Inflammatory macrophage treated with lipopolysaccharide for 1 hour (primary cell): ENCODE results near the gene NAAA.
"Not testable (repeated sequence)": the region's sequence is repeated elsewhere in the genome, so short reads cannot be mapped to it uniquely, and the experiment has no call there.

ENCODE experiments used
- DNase-seq, 2 donors: peaks; one replicate each; pipeline ENCODE4 v3.0.0-alpha.2; 2020 to 2022

NAAA gene

DNA sequence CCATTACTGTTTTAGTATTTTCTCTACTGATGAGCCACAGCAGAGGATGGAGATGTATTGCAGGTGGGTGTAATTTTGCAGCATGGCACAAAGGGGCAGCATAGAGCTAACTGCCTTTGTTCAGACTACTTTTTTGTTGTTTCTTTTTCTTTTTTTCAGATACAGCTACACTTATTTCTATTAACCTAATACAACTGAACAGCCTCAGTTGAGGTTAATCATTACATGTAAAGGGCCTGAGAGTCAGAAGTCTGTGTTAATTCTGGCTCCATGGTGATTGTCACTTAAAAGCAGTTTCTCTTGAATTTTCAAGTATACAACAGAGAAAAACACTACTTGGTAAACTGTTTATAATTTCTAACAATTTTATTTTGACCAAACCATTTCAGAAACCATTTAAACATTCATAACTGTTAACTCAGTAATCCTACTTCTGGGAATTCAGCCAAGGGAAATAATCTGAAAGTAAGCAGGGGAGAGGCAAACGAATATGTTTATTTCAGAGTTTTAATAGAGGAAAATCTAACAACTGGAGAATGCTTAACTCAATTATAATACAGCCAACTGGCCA is 24.6 kb downstream of the NAAA start:
- peak; percentile 19 to 30 for DNase-seq

DNA sequence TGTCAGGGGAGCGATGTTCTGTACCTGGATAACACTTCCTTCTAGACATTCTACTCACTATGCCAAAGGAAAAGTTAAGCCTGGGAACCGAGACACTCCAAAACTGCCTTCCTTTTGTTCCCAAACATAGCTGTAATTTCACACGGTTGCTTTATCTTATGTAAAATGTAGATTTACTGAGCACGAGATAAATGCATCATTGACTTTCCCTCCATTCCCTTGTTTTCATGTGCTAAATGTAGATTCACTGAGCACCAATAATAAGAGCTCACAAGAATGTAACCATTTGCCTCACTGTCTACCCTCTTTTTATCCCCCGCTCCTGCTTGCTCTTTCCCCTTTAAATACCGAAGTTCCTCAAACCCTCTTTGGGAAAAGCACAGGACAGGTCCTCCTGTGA is 27.8 kb downstream of the NAAA start:
- DNase-seq, result no peak

DNA sequence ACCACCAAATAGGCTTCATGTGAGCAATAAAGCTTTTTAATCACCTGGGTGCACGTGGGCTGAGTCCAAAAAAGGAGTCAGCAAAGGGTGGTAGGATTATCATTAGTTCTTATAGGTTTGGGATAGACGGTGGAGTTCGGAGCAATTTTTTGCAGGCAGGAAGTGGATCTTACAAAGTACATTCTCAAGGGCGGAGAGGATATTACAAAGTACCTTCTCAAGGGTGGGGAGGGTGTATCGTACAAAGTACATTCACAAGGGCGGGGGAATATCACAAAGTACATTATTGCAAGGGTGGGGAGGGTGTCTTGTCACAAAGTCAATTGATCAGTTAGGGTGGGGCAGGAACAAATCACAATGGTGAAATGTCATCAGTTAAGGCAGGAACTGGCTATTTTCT is 30.0 kb downstream of the NAAA start:
- DNase-seq, result not testable (repeated sequence)

DNA sequence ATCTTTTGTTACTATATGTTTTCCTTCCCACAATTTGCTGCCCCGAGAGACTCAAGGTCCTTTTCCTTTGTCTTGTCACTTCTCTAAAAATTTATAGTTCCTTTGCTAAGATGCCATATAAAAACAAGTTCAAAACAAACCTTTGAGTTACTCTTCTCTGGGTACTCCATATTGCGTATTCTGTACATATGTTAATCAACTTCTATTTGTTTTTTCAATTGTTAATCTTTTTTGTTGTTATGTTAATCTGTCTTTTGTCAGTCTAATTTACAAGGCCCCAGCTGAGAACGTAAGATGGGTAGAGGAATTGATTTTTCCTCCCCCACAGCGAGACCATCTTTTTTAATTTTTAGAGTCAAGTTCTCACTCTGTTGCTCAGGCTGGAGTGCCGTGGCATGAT is 31.4 kb downstream of the NAAA start:
- no peak for DNase-seq

DNA sequence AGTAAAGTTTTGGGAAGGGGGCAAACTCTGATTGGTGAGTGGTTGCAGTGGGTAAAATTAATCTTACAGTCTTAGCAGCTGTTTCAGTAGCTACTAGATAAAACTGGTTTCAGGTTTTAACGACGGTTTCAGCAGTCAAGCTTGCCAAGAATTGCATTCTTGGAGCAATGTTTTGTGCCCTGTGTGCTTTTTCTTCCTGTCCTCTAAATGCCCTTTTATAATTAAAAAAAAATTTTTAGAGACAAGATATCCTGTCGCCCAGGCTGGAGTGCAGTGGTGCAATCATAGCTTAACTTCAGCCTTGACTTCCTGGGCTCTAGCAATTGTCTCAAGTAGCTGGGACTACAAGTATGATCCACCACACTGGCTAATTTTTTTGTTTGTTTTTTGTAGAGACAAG is 32.3 kb downstream of the NAAA start:
- no peak for DNase-seq

DNA sequence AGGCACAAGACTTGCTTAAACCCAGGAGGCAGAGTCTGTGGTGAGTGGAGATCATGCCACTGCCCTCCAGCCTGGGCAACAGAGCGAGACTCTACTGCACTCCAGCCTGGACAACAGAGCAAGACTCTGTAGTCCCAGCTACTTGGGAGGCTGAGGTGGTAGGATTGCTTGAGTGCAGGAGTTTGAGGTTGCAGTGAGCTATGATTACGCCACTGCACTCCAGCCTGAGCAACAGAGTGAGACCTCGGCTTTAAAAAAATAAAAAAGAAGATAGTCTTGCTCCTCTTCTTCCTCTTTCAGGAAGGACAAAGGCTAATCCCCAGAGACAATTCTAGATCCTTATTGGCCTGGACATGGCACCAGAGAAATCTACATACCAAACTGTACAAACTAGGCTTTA is 32.8 kb downstream of the NAAA start:
- DNase-seq, result peak; percentile 34 to 56

DNA sequence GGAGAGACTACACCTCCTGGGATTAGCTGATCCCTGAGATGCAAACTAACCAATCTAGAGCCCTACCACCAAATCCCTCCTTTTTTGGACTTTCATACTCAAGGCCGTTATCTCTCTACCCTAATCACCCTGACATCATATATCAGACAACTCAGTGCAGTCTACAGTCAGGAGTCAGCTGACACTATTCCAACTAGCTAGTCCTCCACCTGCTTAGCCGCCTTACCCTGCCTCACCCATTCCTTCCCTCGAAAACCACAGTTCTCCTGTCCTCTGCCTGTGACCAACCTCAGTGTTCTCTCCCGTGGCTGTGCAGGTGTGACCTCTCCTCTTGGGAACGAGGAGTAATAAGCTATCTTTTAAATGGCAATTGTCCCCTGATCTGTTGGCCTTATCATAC is 36.7 kb downstream of the NAAA start:
- no peak for DNase-seq

DNA sequence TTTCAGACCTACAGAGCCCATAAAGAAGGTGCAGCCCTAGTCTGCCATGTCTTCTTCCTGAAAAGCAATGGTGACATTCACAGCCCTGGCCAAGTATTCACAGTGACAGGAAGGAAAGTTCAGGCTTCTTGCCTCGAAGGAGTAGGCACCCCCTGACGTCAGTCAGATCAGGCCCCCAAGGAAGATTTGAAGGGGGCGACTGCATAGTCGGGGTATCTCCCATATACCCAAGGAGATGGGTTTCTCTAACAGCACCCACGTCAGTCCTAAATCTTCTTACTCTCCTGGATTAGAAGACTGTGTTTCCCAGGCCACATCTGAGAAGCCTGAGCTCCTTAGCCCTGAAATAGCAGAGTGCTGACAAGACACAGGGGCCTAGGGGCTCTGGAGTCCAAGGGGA is 38.5 kb downstream of the NAAA start, which contains the start of gene PPEF2:
Gene PPEF2, minus strand, starts transcription at position 101 of the 400 bp plus-strand sequence. CDS start 6,127 bp downstream, outside the sequence.
- no peak for DNase-seq

DNA sequence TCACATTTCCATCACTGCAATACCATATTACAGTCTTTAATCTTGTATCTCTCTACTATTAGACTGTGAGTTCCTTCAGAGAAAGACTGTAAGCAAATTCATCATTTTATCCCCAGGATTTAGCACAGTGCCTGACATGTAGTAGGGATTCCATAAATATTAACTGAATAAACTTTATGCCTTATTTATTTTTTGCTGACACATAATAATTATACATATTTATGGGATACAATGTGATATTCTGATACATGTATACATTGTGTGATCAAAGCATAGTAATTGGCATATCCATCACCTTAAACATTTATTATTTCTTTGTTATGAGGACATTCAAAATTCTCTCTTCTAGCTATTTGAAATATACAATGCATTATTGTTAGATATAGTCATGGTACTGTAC is 42.3 kb downstream of the NAAA start:
- no peak for DNase-seq

DNA sequence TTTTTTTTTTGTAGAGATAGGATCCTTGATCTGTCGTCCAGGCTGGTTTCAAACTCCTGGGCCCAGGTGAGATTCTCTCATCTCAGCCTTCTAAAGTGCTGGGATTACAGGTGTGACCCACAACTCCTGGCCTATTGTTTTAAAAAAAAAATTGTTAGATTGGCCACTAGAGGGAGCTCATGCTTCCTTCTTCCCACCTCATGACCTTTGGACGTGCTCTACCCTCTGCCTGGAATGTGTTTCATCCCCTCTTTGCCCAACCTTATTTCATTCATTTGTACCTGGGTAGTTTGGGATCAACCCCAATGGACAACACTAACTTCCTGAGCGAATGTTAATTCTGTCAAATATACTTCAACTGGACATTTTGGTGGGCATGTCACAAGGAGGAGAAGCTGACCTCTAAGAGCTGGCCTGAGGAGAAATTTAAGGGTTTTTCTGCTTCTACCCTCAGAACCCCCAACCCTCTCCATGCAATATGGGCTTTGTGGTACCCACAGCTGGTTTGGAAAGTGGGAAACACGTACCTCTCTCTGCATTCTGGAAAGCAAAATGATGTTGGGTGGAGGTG is 45.0 kb downstream of the NAAA start:
- DNase-seq, result peak; percentile 13 to 59

DNA sequence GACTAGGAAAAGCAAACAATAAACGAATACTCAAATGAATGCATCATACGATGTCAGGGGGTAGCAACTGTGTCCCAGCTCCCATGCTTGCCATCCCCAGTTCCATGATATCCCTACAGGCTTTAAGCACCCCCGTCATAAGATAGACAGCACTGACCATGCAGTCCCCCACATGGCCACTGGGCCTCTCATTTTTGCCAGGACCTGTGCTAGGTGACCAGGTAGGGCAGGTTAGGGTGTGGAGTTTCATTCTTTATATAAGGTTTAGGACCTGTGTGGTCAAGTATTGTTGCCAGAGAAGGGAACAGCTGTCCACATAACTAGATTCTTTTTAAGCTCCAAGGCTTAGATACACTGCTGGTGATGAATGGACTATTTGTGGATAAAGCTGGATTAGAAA is 48.3 kb downstream of the NAAA start:
- DNase-seq, result no peak

DNA sequence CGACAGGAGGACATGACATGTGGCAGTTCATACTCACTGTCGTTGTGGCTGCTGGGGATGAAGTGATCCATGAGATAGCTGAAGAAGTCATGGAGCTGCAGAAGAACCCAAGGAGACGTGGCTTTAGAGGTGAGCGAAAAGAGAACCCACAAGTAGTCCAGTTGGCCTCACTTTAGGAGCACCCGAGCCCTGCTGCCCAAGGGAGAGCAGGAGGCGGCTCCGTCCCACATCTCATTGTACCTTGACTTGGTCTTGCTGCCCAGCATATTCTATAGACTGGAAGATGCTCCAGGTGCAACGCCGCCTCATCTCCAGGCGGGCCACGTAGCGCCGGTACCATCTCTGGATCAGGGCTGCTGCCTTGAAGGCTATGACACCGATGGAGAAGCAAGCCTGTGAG is 49.2 kb downstream of the NAAA start:
- no peak for DNase-seq

DNA sequence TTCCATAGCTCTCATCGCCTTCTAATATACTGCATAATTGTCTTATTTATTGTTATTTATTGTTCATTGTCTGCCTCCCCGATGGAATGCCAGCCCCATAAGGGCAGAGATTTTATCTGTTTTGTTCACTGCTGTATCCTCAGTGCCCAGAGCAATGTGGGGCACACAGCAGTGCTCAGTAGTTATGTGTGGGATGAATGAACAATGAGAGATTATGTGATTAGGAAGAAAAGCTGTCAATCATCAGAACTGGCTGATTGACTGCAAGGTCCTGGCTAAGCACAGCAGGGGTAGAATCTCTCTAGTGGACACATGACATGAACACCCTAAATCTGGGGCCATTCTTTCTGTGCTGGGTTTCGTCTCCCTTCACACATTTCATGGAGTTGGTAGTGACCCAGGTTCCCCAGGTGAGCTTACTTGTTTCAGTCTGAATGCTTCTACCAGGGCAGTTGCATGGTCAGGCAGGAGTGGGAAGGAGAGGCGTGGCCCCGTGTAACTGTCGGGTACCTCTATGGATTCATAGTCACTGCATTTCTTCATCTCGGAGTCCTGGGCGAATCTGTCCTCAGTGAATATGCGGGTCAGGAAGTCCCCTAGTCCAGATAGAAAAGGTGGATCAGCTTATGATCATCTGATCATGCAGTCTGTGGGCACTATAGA is 51.1 kb downstream of the NAAA start:
- no peak for DNase-seq

DNA sequence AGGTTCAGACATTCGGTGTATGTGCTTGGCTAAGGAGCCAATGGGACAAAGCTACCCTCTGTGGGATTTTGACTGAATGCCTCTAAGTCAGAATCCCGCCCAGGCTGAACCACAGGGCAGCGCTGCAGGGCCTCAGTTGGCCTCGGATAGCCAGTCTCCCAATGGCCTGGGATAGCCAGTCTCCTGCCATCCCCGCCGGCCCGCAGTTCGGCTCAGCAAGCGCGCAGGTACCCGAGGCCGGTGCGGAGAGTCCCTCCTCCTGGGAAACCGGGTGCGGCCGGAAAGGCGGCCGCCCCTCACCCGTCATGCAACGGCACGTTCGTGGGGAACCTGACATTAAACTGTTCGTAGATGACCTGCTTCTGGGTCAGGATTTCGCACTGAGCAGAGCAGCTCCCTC is 54.7 kb downstream of the NAAA start:
- no peak for DNase-seq

DNA sequence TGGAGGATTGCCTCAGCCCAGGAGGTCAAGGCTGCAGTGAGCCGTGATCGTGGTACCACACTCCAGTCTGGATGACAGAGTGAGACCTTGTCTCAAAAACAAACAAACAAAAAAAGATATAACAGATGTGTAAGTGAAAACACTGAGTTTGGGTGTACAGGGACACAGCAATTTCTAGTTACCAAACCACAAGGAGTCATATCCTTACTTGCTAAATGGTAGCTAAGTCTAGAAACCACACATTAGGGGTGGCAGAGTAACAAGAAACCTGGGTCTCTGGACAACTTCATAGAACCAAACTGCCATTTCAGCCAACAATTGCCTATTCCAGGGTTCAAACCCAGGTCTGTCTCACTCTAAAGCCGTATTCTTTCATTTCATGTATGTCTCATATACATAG is 59.3 kb downstream of the NAAA start:
- no peak for DNase-seq

DNA sequence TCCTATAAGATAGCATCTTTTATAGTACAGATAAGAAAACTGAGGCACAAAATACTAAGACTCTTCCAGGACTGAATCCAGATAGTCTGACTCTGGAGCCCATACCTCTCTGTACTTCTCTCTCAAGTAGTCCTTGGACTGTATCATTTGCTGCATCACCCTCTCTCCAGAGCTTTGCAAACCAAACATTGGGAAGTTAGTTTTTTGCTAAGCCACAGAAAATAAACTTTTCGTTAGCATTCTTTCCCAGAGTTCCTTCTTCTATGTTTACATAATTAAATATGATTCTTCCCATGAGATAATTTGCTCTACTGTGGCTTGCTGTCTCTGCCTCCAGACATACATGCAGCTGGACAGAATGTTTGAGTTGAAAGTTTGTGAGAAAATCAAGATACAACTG is 60.5 kb downstream of the NAAA start:
- DNase-seq, result no peak

DNA sequence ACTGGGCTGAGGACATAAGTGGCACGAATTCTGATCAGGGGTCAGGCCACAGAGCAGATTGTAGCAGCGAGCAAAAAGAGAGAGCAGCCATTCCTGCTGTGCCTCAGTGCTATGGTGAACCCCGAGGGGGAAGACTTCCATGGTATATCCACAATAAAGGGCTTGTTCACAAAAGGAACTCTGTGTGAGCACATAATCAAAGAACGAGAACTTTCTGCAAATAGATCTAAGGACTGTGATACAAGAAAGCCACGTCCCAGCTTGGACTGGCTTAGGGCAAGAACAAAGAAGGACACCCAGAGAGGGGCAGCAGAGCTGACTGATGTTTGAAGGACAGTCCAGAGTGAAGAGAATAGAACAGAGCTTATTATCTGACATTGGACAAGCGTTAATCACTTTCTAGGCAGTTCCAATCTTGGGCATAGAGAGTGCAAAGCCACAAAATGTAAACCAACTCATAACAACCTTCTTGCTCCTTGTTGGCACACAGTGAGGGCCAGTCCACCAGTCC is 62.5 kb downstream of the NAAA start:
- DNase-seq, result no peak

DNA sequence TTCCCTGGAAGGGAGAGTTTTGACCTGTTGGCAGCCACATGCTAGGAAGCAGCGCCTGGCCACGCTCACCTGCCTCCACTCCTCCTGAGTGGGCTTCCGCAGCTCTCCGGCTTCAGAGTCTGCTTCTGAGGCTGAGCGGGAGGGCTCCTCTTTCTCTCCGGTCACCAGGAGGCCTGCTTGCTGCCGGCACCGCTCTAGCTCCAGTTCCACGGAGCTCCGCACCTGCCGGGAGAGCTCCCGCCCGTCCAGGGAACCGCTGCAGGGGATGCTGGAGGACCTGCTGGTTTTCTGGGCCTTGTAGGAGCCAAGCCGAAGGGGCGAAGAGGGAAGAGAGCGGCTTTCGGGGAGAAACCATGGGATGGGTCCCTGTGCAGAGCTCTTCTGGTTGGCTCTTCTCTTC is 64.6 kb downstream of the NAAA start:
- no peak for DNase-seq

DNA sequence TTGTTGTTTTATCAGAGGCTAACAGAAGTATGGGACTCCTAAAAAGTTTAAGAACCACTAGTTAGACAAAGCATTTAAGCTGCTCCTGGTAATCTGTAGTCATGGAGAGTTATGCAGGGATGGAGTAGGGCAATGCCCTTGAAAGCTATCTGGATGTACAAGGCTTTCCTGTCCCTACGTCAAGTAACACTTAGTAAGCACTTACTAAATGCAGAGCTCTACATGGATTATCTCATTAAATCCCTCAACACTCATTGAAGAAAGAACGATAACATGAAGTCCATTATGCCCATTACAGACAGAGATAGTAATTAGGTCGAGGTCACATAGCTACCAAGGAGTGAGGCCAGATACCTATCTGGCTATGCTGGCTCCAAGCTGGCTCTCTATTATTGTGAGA is 71.7 kb downstream of the NAAA start:
- DNase-seq, result no peak

DNA sequence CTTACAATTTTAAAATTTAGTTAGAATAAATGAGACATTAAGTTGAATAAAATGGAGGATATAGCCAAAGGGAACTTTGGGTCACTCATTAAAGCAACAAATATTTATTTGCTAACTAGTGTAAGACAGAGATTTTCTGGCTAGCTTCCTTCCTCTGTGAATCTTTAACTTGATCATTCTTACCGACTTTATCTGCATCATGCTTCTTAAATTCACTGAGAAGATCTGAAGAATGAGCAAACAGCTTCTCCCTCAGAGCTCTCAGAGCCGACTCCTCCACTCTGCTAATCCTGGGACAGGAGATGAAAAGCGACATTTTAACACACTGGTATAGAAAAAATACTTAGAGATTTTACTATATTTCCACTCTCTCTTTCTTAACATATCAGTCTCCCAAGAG is 73.7 kb downstream of the NAAA start:
- DNase-seq, result no peak
